Measurements from ENCODE around the gene ATXN7L3. TPM values are rescaled to one million over a fixed set of nuclear protein-coding genes. Genes with fewer than 3 reads are reported as not detected.

Gene ATXN7L3
- total and polyA plus RNA-seq, 2 donors (not counting 3 experiments of a cell fraction or from before 2014, with no cell fraction given) = 61.3 to 82.5 TPM

GRCh38 chr17:44220213-44221083 lies 20.8 kb upstream of the ATXN7L3 start:
- dilution Hi-C loops (cut with MboI; ENCODE audit: extremely low pct_ligation_motif_present, low sequenced_read_pairs) = no loop called here
- peaks cover 9 to 14% of the 10 kb centered on the region in 2 experiments for H3K36me3 ChIP-seq (ENCODE audit: control insufficient read depth in 2 of 2, extremely low read depth in 1 of 2, insufficient read depth in 2 of 2, low read length in 2 of 2)
- peak overlapping the region; percentile 68 to 89 (median 77) for H3K4me3 ChIP-seq (replicated peaks in 1 of 3; ENCODE audit: insufficient read depth in 1 of 3, low read depth in 1 of 3, low read length in 3 of 3)
- BruUV-seq (replicated peaks) = no TSS peak
- TF ChIP-seq GATA2 (IDR thresholded peaks at IDR 0.05; ENCODE audit: insufficient read depth, insufficient read length, low read depth, low read length) (no peak), JUN (IDR thresholded peaks at IDR 0.05; ENCODE audit: borderline replicate concordance, insufficient read depth, insufficient read length, low read depth) (no peak), CTCF (IDR thresholded peaks at IDR 0.05; ENCODE audit: extremely low read depth in 1 of 2, insufficient read depth in 1 of 2, low read depth in 1 of 2, low read length in 2 of 2) (no peak), MAX (IDR thresholded peaks at IDR 0.05; ENCODE audit: insufficient read depth, insufficient read length) (no peak), POLR2AphosphoS5 (IDR thresholded peaks at IDR 0.05; ENCODE audit: insufficient read depth, low read depth, low read length) (peak; percentile 16)
- peak overlapping the region; percentile 81 for H3K27ac ChIP-seq (ENCODE audit: insufficient read depth, low read depth, low read length)
- H3K9me3 ChIP-seq (replicated peaks; ENCODE audit: control insufficient read depth, insufficient read depth, low read length) = no peaks in the 10 kb centered on the region
- H3K9me1 ChIP-seq (replicated peaks; ENCODE audit: control insufficient read depth, extremely low read depth, insufficient read depth, low read length) = no peaks in the 10 kb centered on the region
- intact Hi-C loops (cut with micrococcal nuclease) = loop anchor here (5.0 kb wide), 1 partner anchor 87 kb away; the partner anchor contains the start of gene RUNDC3A
- peaks cover 40% of the 10 kb centered on the region for H3K4me1 ChIP-seq (ENCODE audit: control insufficient read depth, extremely low read depth, insufficient read depth, low read length)
- FAIRE-seq = no peak
- peak overlapping the region; percentile 92 for H3K9ac ChIP-seq (replicated peaks; ENCODE audit: extremely low read depth, insufficient read depth, low read length)
- H2AFZ ChIP-seq (ENCODE audit: low read depth, low read length) = no peak overlapping the region
- peak overlapping the region; percentile 86 for H3K4me2 ChIP-seq (ENCODE audit: insufficient read depth, low read length)
- no peaks in the 10 kb centered on the region for H3K27me3 ChIP-seq (ENCODE audit: control insufficient read depth in 2 of 2, insufficient read depth in 2 of 2, low read length in 2 of 2)
- ChIA-PET POLR2A (interaction anchor here (0.9 to 1.5 kb wide), 2 partner anchors 107 to 125 kb away, joined by 3 to 5 read pairs; no protein-coding TSS in a partner anchor), CTCF (interaction anchor here (0.8 to 7.3 kb wide), 15 partner anchors 9 to 303 kb away, joined by 3 to 68 read pairs (median 4); partner anchors contain the start of genes RUNDC3A and SLC25A39)
- no peaks in the 10 kb centered on the region for H4K20me1 ChIP-seq (replicated peaks; ENCODE audit: control insufficient read depth, extremely low read depth, insufficient read depth, low read length)
- peaks cover 28% of the 10 kb centered on the region for H3K79me2 ChIP-seq (ENCODE audit: control insufficient read depth, insufficient read depth, low read length)
- DNase-seq (ENCODE audit: low read depth, low spot score) = peak; percentile 35

Data from endothelial cell of umbilical vein (primary cell).